Adrenal gland (tissue), 5 donors: ENCODE data around the gene MADD.

Experiments
- POLR2A ChIP-seq, 2 donors: fragments of 450-650 bp; IDR thresholded peaks; one replicate each; pipeline ENCODE4 v1.6.1; 2017; ENCODE audit warnings: antibody characterized with exemption in 2 of 2, mild to moderate bottlenecking in 2 of 2, moderate library complexity in 1 of 2
- TF ChIP-seq, protein P1 (sequence below), 6 experiments: fragments of 450-650 bp in 4 of 6; fragments of 200-600 bp in 2 of 6; sonication (generic) in 1 of 6; IDR thresholded peaks; 1 replicate in 5 of 6; 2 replicates in 1 of 6; pipeline versions ENCODE4 v1.5.1 to v1.8.0; 2016 to 2021; ENCODE audit warnings: antibody characterized with exemption in 6 of 6, mild to moderate bottlenecking in 2 of 6, moderate library complexity in 1 of 6
- donor health status: DM: no; HTN: no; CAD: no.

DNA sequence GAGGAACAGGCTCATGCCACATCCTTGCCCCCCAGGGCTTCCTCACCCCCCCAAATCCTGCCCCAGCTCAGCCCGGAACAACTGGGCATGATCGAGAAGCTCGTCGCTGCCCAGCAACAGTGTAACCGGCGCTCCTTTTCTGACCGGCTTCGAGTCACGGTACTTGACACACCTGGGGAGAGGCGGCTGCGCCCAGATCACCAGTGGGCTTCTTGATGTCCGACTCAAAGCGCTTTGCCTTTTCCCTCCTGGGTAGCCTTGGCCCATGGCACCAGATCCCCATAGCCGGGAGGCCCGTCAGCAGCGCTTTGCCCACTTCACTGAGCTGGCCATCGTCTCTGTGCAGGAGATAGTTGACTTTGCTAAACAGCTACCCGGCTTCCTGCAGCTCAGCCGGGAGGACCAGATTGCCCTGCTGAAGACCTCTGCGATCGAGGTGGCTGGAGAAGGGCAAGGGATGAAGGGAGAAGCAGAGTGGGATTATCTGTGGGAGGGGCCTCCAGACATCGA is 8.6 kb upstream of the MADD start:
- TF ChIP-seq, protein P1, sequence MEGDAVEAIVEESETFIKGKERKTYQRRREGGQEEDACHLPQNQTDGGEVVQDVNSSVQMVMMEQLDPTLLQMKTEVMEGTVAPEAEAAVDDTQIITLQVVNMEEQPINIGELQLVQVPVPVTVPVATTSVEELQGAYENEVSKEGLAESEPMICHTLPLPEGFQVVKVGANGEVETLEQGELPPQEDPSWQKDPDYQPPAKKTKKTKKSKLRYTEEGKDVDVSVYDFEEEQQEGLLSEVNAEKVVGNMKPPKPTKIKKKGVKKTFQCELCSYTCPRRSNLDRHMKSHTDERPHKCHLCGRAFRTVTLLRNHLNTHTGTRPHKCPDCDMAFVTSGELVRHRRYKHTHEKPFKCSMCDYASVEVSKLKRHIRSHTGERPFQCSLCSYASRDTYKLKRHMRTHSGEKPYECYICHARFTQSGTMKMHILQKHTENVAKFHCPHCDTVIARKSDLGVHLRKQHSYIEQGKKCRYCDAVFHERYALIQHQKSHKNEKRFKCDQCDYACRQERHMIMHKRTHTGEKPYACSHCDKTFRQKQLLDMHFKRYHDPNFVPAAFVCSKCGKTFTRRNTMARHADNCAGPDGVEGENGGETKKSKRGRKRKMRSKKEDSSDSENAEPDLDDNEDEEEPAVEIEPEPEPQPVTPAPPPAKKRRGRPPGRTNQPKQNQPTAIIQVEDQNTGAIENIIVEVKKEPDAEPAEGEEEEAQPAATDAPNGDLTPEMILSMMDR (IDR thresholded peaks at IDR 0.05): no peak
- no peak for TF ChIP-seq POLR2A (IDR thresholded peaks at IDR 0.05)
